Panc1 (cell line): ENCODE measurements around the gene FAM24B. TPM values are rescaled to one million over a fixed set of nuclear protein-coding genes. Genes with fewer than 3 reads are reported as not detected.

Source experiments
- ATAC-seq: fragments of 200-7000 bp; cut with Tn5 transposase; 2 replicates; pipeline ENCODE4 v1.9.1; 2020; ENCODE audit warnings: mild to moderate bottlenecking, moderate library complexity
- BruUV-seq: library from RNA; stranded (reverse); fragments of 400-500 nt; replicated peaks from 2 replicates; lab custom pipeline; 2021; lab: Mats Ljungman, UMichigan
- CTCF ChIA-PET: fragments of 300-600 bp; sonication (Branson Sonifier 250); formaldehyde crosslinking; loops from one replicate; lab custom pipeline; 2022; ENCODE audit warnings: antibody characterized with exemption; lab: Charles Lee
- POLR2A ChIA-PET: fragments of 300-600 bp; sonication (Branson Sonifier 250); formaldehyde crosslinking; loops from one replicate; lab custom pipeline; 2022; ENCODE audit warnings: antibody characterized with exemption; lab: Charles Lee
- DNase-seq: peaks from one replicate; pipeline ENCODE4 v3.0.0-alpha.2; 2010; ENCODE audit warnings: low read depth, low spot score
- H3K27ac ChIP-seq: 2 replicates; pipeline ENCODE4 v1.5.1; 2011; ENCODE audit warnings: mild to moderate bottlenecking, low read length, inconsistent platforms
- H3K27me3 ChIP-seq: fragments of 200-500 bp; sonication (Bioruptor generic); 2 replicates; pipeline ENCODE4 v1.6.0; 2014; ENCODE audit warnings: low read length, inconsistent platforms; ENCODE audit not compliant: control insufficient read depth, insufficient read depth
- H3K36me3 ChIP-seq: fragments of 200-500 bp; sonication (Bioruptor generic); 2 replicates; pipeline ENCODE4 v1.5.1; 2014; ENCODE audit warnings: inconsistent platforms, mild to moderate bottlenecking, low read length, moderate library complexity; ENCODE audit not compliant: control insufficient read depth, insufficient read depth
- H3K4me1 ChIP-seq: 2 replicates; pipeline ENCODE4 v1.5.1; 2011; ENCODE audit warnings: inconsistent platforms, mild to moderate bottlenecking, low read length, moderate library complexity; ENCODE audit not compliant: control insufficient read depth, insufficient read depth
- H3K4me3 ChIP-seq, 2 experiments: 2 replicates each; pipeline ENCODE4 v1.5.1; 2011 to 2012; ENCODE audit warnings: low read depth in 2 of 2, low read length in 2 of 2, mild to moderate bottlenecking in 2 of 2, inconsistent platforms in 1 of 2, moderate library complexity in 1 of 2
- H3K9me3 ChIP-seq: fragments of 200-500 bp; sonication (Bioruptor generic); 2 replicates; pipeline ENCODE4 v1.5.1; 2014; ENCODE audit warnings: low read depth, mild to moderate bottlenecking, inconsistent platforms, low read length, moderate library complexity; ENCODE audit not compliant: control insufficient read depth, insufficient read depth
- CTCF ChIP-seq: fragments of 450-650 bp; IDR thresholded peaks from 2 replicates; pipeline ENCODE4 v1.5.1; 2017; ENCODE audit warnings: mild to moderate bottlenecking
- POLR2AphosphoS5 ChIP-seq: IDR thresholded peaks from 2 replicates; pipeline ENCODE4 v1.6.1; 2012; ENCODE audit warnings: mild to moderate bottlenecking, low read depth, low read length, moderate library complexity
- REST ChIP-seq, 2 experiments: IDR thresholded peaks; 2 replicates each; pipeline ENCODE4 v1.6.1; 2011 to 2012; ENCODE audit warnings: low read depth in 2 of 2, control low read depth in 1 of 2, low read length in 1 of 2, mild to moderate bottlenecking in 1 of 2, moderate library complexity in 1 of 2; ENCODE audit not compliant: insufficient read depth in 1 of 2
- SIN3A ChIP-seq: IDR thresholded peaks from 2 replicates; pipeline ENCODE4 v1.6.1; 2012; ENCODE audit warnings: low read depth, mild to moderate bottlenecking, low read length, moderate library complexity, borderline replicate concordance; ENCODE audit not compliant: insufficient read depth
- TCF7L2 ChIP-seq: IDR thresholded peaks from 2 replicates; pipeline ENCODE4 v1.6.1; 2011; ENCODE audit warnings: mild to moderate bottlenecking, low read depth, low read length, inconsistent platforms
- in situ Hi-C: cut with HindIII; loops from 2 replicates; pipeline ENCODE4 v1.10.0; 2016; ENCODE audit warnings: low sequenced_read_pairs, low pct_unique_long_range_greater_than_20kb
- intact Hi-C: fragments of 100-400 bp; cut with micrococcal nuclease; formaldehyde crosslinking; loops from one replicate; pipeline ENCODE4 v1.10.0; 2022; ENCODE audit not compliant: unreplicated experiment
- total RNA-seq: library from RNA; stranded (reverse); gene quantifications from one replicate; pipeline ENCODE4 v1.2.1, GENCODE V29; 2021; ENCODE audit not compliant: unreplicated experiment

Gene FAM24B
- total RNA-seq, 1 experiment from 2014 or later = 21.3 TPM

- intact Hi-C loops = no loop called here
- no peak for ATAC-seq
- H3K4me3 ChIP-seq = no peak within 1 kb of the TSS
- POLR2A ChIA-PET = no interaction called here
- no peak within 1 kb of the TSS for H3K27ac ChIP-seq
- no peaks in the 10 kb centered on the region for H3K27me3 ChIP-seq
- peaks cover 7% of the 10 kb centered on the region for H3K4me1 ChIP-seq
- no peaks in the 10 kb centered on the region; the same call in 1 of the 2 replicates for H3K36me3 ChIP-seq
- no peak for DNase-seq
- H3K9me3 ChIP-seq = peaks cover 12% of the 10 kb centered on the region; the same call in 1 of the 2 replicates
- CTCF ChIA-PET = no interaction called here
- in situ Hi-C loops = no loop called here
- no peak for TF ChIP-seq POLR2AphosphoS5
- TF ChIP-seq SIN3A = no peak
- no peak for TF ChIP-seq TCF7L2
- TF ChIP-seq CTCF = no peak
- TF ChIP-seq REST (IDR thresholded peaks at IDR 0.05; ENCODE audit: insufficient read depth in 1 of 2, low read depth in 2 of 2, low read length in 1 of 2) = no peak
- BruUV-seq = no TSS peak
Measured at GRCh38 chr10:122845783-122846332, 33.5 kb downstream of the FAM24B start, which contains the start of gene CUZD1. Gene CUZD1, minus strand, starts transcription at chr10:122845857. Its CDS starts 14 bp downstream, at chr10:122845843.

GRCh38 chr10:122844146-122844545, 35.2 kb downstream of the FAM24B start:
- in situ Hi-C loops = no loop called here
- Histone ChIP-seq H3K4me3 (no peak overlapping the region), H3K27me3 (no peaks in the 10 kb centered on the region), H3K36me3 (no peaks in the 10 kb centered on the region; the same call in 1 of the 2 replicates), H3K4me1 (no peaks in the 10 kb centered on the region), H3K27ac (no peak overlapping the region), H3K9me3 (peaks cover 12% of the 10 kb centered on the region; the same call in 1 of the 2 replicates)
- no peak for TF ChIP-seq CTCF
- TF ChIP-seq TCF7L2 = no peak
- no peak for TF ChIP-seq SIN3A
- ChIA-PET POLR2A (interaction anchor here (0.5 to 0.6 kb wide), 2 partner anchors 110 to 485 kb away, joined by 6 to 11 read pairs; no protein-coding TSS in a partner anchor), CTCF (no interaction called here)
- intact Hi-C loops = no loop called here
- ATAC-seq = no peak
- BruUV-seq = no TSS peak
- no peak for DNase-seq
